Mammary epithelial cell (primary cell): Measurements from ENCODE around the gene MBIP.

Source experiments
- EZH2 ChIP-seq: IDR thresholded peaks from 2 replicates; pipeline ENCODE4 v1.6.1; 2012; ENCODE audit warnings: low read length, inconsistent platforms, borderline replicate concordance
- TF ChIP-seq, protein P1 (sequence below), 2 donors: IDR thresholded peaks in 1 of 2; conservative IDR thresholded peaks in 1 of 2; 2 replicates each; pipeline ENCODE4 v1.5.1; 2011 to 2012; ENCODE audit warnings: inconsistent platforms in 2 of 2, low read length in 2 of 2, mild to moderate bottlenecking in 2 of 2, control low read depth in 1 of 2, low read depth in 1 of 2; ENCODE audit not compliant: insufficient read depth in 1 of 2; ENCODE audit errors: extremely low read depth in 1 of 2

DNA sequence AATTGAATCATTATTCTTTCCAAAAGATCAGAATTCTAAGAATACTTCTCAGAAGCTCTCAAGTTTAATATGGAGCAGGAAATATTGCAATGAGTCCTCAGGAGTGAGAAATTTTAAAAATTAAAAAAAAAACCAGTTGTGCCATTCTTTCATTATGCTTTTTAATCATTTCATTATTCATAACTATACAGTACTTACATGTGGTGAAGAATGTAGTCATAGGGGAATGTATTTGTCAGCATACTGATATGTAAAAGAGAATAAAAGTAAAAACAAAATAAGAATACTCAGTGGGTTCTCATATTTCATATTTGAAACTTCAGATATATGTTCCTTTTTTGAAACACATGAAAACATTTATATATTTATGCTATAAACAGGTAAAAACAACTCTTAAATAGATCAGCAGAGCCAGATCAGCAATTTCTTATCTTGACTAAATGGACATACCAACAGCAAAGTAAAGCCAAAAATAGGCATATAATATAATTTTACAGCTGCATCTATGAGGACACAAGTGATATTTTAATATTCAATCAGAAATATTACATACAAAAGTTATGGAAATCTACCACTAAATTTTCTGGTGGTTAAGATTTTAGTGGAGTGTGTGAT lies 19.9 kb upstream of the MBIP start:
- TF ChIP-seq, protein P1, sequence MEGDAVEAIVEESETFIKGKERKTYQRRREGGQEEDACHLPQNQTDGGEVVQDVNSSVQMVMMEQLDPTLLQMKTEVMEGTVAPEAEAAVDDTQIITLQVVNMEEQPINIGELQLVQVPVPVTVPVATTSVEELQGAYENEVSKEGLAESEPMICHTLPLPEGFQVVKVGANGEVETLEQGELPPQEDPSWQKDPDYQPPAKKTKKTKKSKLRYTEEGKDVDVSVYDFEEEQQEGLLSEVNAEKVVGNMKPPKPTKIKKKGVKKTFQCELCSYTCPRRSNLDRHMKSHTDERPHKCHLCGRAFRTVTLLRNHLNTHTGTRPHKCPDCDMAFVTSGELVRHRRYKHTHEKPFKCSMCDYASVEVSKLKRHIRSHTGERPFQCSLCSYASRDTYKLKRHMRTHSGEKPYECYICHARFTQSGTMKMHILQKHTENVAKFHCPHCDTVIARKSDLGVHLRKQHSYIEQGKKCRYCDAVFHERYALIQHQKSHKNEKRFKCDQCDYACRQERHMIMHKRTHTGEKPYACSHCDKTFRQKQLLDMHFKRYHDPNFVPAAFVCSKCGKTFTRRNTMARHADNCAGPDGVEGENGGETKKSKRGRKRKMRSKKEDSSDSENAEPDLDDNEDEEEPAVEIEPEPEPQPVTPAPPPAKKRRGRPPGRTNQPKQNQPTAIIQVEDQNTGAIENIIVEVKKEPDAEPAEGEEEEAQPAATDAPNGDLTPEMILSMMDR (conservative IDR thresholded peaks at IDR 0.05 in 1 of 2, IDR thresholded peaks at IDR 0.05 in 1 of 2; ENCODE audit: extremely low read depth in 1 of 2, insufficient read depth in 1 of 2, low read depth in 1 of 2, low read length in 2 of 2) = no peak
- no peak for TF ChIP-seq EZH2
